ENCODE data around the gene PACRGL. TPM values are rescaled to one million over a fixed set of nuclear protein-coding genes. Genes with fewer than 3 reads are reported as not detected.

The PACRGL gene
- total RNA-seq: 10 to 100 TPM; 10.3 to 53.6 TPM

- peak; percentile 86 for DNase-seq (ENCODE audit: low spot score)
- TF ChIP-seq CTCF (IDR thresholded peaks at IDR 0.05): no peak
- peak within 1 kb of the TSS; percentile 65 to 76 for H3K27ac ChIP-seq
- no peaks in the 10 kb centered on the region for H3K9me3 ChIP-seq
- ATAC-seq (ENCODE audit: insufficient number of reproducible peaks, low FRiP score, low read depth): peak; percentile 90
- peaks cover 10% of the 10 kb centered on the region for H3K36me3 ChIP-seq
- peak within 1 kb of the TSS; percentile 85 for H3K4me3 ChIP-seq
- H3K4me1 ChIP-seq (ENCODE audit: control insufficient read depth in 1 of 2, low read depth in 2 of 2): peaks cover 15 to 20% of the 10 kb centered on the region in 2 donors
- H3K27me3 ChIP-seq (replicated peaks; ENCODE audit: insufficient read depth): no peaks in the 10 kb centered on the region
Measured at GRCh38 chr4:20700007-20700761, at the start of gene PACRGL. Gene PACRGL (plus strand): TSS chr4:20700458. CDS start chr4:20704482, 4,024 bp downstream.

- no peak for ATAC-seq (ENCODE audit: insufficient number of reproducible peaks, low FRiP score, low read depth)
Measured at GRCh38 chr4:20652226-20652885, 47.9 kb upstream of the PACRGL start.

GRCh38 chr4:20658456-20658855 is 41.8 kb upstream of the PACRGL start:
- ATAC-seq (ENCODE audit: insufficient number of reproducible peaks, low FRiP score, low read depth) (no peak), DNase-seq (ENCODE audit: low spot score) (no peak)
- Histone ChIP-seq H3K4me1 (ENCODE audit: control insufficient read depth in 1 of 2, low read depth in 2 of 2) (no peaks in the 10 kb centered on the region), H3K4me3 (no peak overlapping the region), H3K36me3 (no peaks in the 10 kb centered on the region), H3K27ac (no peak overlapping the region), H3K27me3 (replicated peaks; ENCODE audit: insufficient read depth) (no peaks in the 10 kb centered on the region), H3K9me3 (no peaks in the 10 kb centered on the region)
- no peak for TF ChIP-seq CTCF (IDR thresholded peaks at IDR 0.05)

More at GRCh38 chr4:20652226-20652885, 47.9 kb upstream of the PACRGL start:
- H3K27ac ChIP-seq: no peak overlapping the region
- peaks cover 6% of the 10 kb centered on the region for H3K9me3 ChIP-seq
- no peaks in the 10 kb centered on the region for H3K36me3 ChIP-seq
- H3K27me3 ChIP-seq (replicated peaks; ENCODE audit: insufficient read depth): no peaks in the 10 kb centered on the region
- no peaks in the 10 kb centered on the region for H3K4me1 ChIP-seq (ENCODE audit: control insufficient read depth in 1 of 2, low read depth in 2 of 2)
- no peak for DNase-seq (ENCODE audit: low spot score)
- TF ChIP-seq CTCF (IDR thresholded peaks at IDR 0.05): no peak
- no peak overlapping the region for H3K4me3 ChIP-seq

GRCh38 chr4:20662851-20663250 is 37.4 kb upstream of the PACRGL start:
- Histone ChIP-seq H3K27me3 (replicated peaks; ENCODE audit: insufficient read depth) (no peaks in the 10 kb centered on the region), H3K4me3 (no peak overlapping the region), H3K27ac (no peak overlapping the region), H3K4me1 (ENCODE audit: control insufficient read depth in 1 of 2, low read depth in 2 of 2) (no peaks in the 10 kb centered on the region), H3K36me3 (no peaks in the 10 kb centered on the region), H3K9me3 (no peaks in the 10 kb centered on the region)
- ATAC-seq (ENCODE audit: insufficient number of reproducible peaks, low FRiP score, low read depth): no peak
- no peak for TF ChIP-seq CTCF (IDR thresholded peaks at IDR 0.05)
- DNase-seq (ENCODE audit: low spot score): no peak

GRCh38 chr4:20666012-20666860 is 34.0 kb upstream of the PACRGL start:
- no peak for TF ChIP-seq CTCF (IDR thresholded peaks at IDR 0.05)
- H3K4me3 ChIP-seq: no peak overlapping the region

More at GRCh38 chr4:20666012-20666860, 34.0 kb upstream of the PACRGL start:
- H3K9me3 ChIP-seq: no peaks in the 10 kb centered on the region
- DNase-seq (ENCODE audit: low spot score) (no peak), ATAC-seq (ENCODE audit: insufficient number of reproducible peaks, low FRiP score, low read depth) (no peak)
- no peaks in the 10 kb centered on the region for H3K27me3 ChIP-seq (replicated peaks; ENCODE audit: insufficient read depth)
- H3K4me1 ChIP-seq (ENCODE audit: control insufficient read depth in 1 of 2, low read depth in 2 of 2): no peaks in the 10 kb centered on the region
- no peaks in the 10 kb centered on the region for H3K36me3 ChIP-seq
- no peak overlapping the region for H3K27ac ChIP-seq

Data from thoracic aorta (tissue), 2 donors.